ENCODE measurements around the gene EPHA2.

- no peak for TF ChIP-seq CTCF (conservative IDR thresholded peaks at IDR 0.05 in 1 of 2, IDR thresholded peaks at IDR 0.05 in 1 of 2; ENCODE audit: low read depth in 1 of 2, low read length in 2 of 2)
- TF ChIP-seq EZH2 (IDR thresholded peaks at IDR 0.05; ENCODE audit: low read length, missing control alignments), result no peak
These were observed 16.4 kb downstream of the EPHA2 start for GRCh38 chr1:16139473-16139962.

All from fibroblast of lung (primary cell).